ENCODE measurements around the gene FAM221B. TPM values are rescaled to one million over a fixed set of nuclear protein-coding genes. Genes with fewer than 3 reads are reported as not detected.

FAM221B gene
- total and polyA plus RNA-seq, 2 donors (not counting 1 experiment from before 2014, with no cell fraction given), result not detected

- no peak for TF ChIP-seq EZH2 (IDR thresholded peaks at IDR 0.05; ENCODE audit: borderline replicate concordance, insufficient read depth, low read depth, low read length, poor library complexity, severe bottlenecking)
- TF ChIP-seq, protein P1, sequence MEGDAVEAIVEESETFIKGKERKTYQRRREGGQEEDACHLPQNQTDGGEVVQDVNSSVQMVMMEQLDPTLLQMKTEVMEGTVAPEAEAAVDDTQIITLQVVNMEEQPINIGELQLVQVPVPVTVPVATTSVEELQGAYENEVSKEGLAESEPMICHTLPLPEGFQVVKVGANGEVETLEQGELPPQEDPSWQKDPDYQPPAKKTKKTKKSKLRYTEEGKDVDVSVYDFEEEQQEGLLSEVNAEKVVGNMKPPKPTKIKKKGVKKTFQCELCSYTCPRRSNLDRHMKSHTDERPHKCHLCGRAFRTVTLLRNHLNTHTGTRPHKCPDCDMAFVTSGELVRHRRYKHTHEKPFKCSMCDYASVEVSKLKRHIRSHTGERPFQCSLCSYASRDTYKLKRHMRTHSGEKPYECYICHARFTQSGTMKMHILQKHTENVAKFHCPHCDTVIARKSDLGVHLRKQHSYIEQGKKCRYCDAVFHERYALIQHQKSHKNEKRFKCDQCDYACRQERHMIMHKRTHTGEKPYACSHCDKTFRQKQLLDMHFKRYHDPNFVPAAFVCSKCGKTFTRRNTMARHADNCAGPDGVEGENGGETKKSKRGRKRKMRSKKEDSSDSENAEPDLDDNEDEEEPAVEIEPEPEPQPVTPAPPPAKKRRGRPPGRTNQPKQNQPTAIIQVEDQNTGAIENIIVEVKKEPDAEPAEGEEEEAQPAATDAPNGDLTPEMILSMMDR (IDR thresholded peaks at IDR 0.05), result no peak
These were observed 53.5 kb downstream of the FAM221B start for GRCh38 chr9:35774907-35775635.

DNA sequence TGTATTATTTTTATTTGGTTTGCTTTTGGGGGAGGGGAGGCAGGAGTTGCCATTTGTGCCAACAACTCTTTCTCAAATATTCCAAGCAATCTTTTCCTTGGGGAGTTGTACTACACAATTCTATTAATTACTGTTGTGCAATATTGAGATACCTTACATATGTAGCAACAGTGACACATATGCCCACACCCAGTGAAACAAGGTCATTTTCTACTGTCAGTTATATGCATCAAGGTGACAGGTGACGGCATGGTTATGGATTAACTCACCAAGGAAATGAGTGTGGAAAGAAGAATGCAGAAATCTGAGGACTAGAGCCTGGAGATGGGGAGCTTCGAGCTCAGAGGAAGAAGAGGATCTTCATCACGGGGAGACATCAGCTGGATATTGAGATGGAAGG is 56.6 kb downstream of the FAM221B start:
- Mint-ChIP-seq H3K27me3 (no peaks in the 10 kb centered on the region), H3K9me3 (ENCODE audit: insufficient read depth) (no peaks in the 10 kb centered on the region), H3K27ac (no peak overlapping the region), H3K4me3 (no peak overlapping the region), H3K4me1 (peaks cover 15% of the 10 kb centered on the region)
- Histone ChIP-seq H3K36me3 (replicated peaks in 1 of 2; ENCODE audit: control extremely low read depth in 1 of 2, control insufficient read depth in 1 of 2, extremely low read depth in 1 of 2, insufficient read depth in 2 of 2, low read length in 1 of 2) (peaks cover 2 to 17% of the 10 kb centered on the region in 2 experiments), H3K9ac (ENCODE audit: low read length) (no peak overlapping the region), H3K79me2 (ENCODE audit: control insufficient read depth, insufficient read depth, low read length) (peaks cover 53% of the 10 kb centered on the region), H2AFZ (ENCODE audit: insufficient read depth, low read depth, low read length, poor library complexity, severe bottlenecking) (no peak overlapping the region), H3K4me3 (ENCODE audit: control extremely low read depth in 1 of 5, extremely low read depth in 1 of 5, insufficient read depth in 1 of 5, low read depth in 2 of 5, low read length in 4 of 5) (no peak overlapping the region), H4K20me1 (ENCODE audit: control insufficient read depth, insufficient read depth, low read length, poor library complexity, severe bottlenecking) (peaks cover 44% of the 10 kb centered on the region), H3K4me1 (ENCODE audit: control insufficient read depth in 2 of 2, insufficient read depth in 2 of 2, low read length in 2 of 2) (peaks cover 6 to 15% of the 10 kb centered on the region in 2 donors), H3K27me3 (replicated peaks in 1 of 4; ENCODE audit: control extremely low read depth in 1 of 4, control insufficient read depth in 3 of 4, insufficient read depth in 4 of 4, low read length in 3 of 4) (no peaks in the 10 kb centered on the region), H3K4me2 (replicated peaks; ENCODE audit: low read depth, low read length, poor library complexity, severe bottlenecking) (no peak overlapping the region), H3K27ac (ENCODE audit: low read length in 2 of 2) (no peak overlapping the region), H3K9me3 (ENCODE audit: control extremely low read depth in 1 of 3, control insufficient read depth in 2 of 3, insufficient read depth in 1 of 3, low read length in 2 of 3) (no peaks in the 10 kb centered on the region)
- CTCF ChIA-PET, result interaction anchor here (1.3 to 3.8 kb wide), 3 partner anchors 16 to 42 kb away, joined by 4 to 22 read pairs (median 8); no protein-coding TSS in a partner anchor
- DNase-seq (no peak), ATAC-seq (ENCODE audit: low read depth) (no peak)
- intact Hi-C loops (cut with micrococcal nuclease), result no loop called here
- TF ChIP-seq, protein P1 (IDR thresholded peaks at IDR 0.05), result no peak
- no peak for TF ChIP-seq EZH2 (IDR thresholded peaks at IDR 0.05; ENCODE audit: borderline replicate concordance, insufficient read depth, low read depth, low read length, poor library complexity, severe bottlenecking)
- WGBS (ENCODE audit: insufficient coverage), result 100% methylated on average over 2 of the region's 3 CpGs
- POLR2A ChIA-PET, result no interaction called here

More at GRCh38 chr9:35774907-35775635, 53.5 kb downstream of the FAM221B start:
- Mint-ChIP-seq H3K27me3 (no peaks in the 10 kb centered on the region), H3K4me3 (peak overlapping the region; percentile 16), H3K27ac (peak overlapping the region; percentile 85), H3K4me1 (peaks cover 15% of the 10 kb centered on the region), H3K9me3 (ENCODE audit: insufficient read depth) (no peaks in the 10 kb centered on the region)
- H3K9me3 ChIP-seq (ENCODE audit: control extremely low read depth in 1 of 3, control insufficient read depth in 2 of 3, insufficient read depth in 1 of 3, low read length in 2 of 3), result no peaks in the 10 kb centered on the region
- H2AFZ ChIP-seq (ENCODE audit: insufficient read depth, low read depth, low read length, poor library complexity, severe bottlenecking), result no peak overlapping the region
- peaks cover 22% of the 10 kb centered on the region for H3K79me2 ChIP-seq (ENCODE audit: control insufficient read depth, insufficient read depth, low read length)
- ATAC-seq (ENCODE audit: low read depth) (no peak), DNase-seq (no peak)
- H3K4me1 ChIP-seq (ENCODE audit: control insufficient read depth in 2 of 2, insufficient read depth in 2 of 2, low read length in 2 of 2), result peaks cover 6 to 15% of the 10 kb centered on the region in 2 donors
- H3K36me3 ChIP-seq (replicated peaks in 1 of 2; ENCODE audit: control extremely low read depth in 1 of 2, control insufficient read depth in 1 of 2, extremely low read depth in 1 of 2, insufficient read depth in 2 of 2, low read length in 1 of 2), result peaks cover 0 to 8% of the 10 kb centered on the region in 2 experiments
- no peak overlapping the region for H3K9ac ChIP-seq (ENCODE audit: low read length)
- no peaks in the 10 kb centered on the region for H3K27me3 ChIP-seq (replicated peaks in 1 of 4; ENCODE audit: control extremely low read depth in 1 of 4, control insufficient read depth in 3 of 4, insufficient read depth in 4 of 4, low read length in 3 of 4)
- POLR2A ChIA-PET, result interaction anchor here (1.0 kb wide), 1 partner anchor 18 kb away, joined by 3 read pairs; no protein-coding TSS in a partner anchor
- 28% methylated on average over 2 of the region's 7 CpGs for WGBS (ENCODE audit: insufficient coverage)
- intact Hi-C loops (cut with micrococcal nuclease), result no loop called here
- H3K4me2 ChIP-seq (replicated peaks; ENCODE audit: low read depth, low read length, poor library complexity, severe bottlenecking), result no peak overlapping the region
- peaks cover 14% of the 10 kb centered on the region for H4K20me1 ChIP-seq (ENCODE audit: control insufficient read depth, insufficient read depth, low read length, poor library complexity, severe bottlenecking)
- no peak overlapping the region for H3K4me3 ChIP-seq (ENCODE audit: control extremely low read depth in 1 of 5, extremely low read depth in 1 of 5, insufficient read depth in 1 of 5, low read depth in 2 of 5, low read length in 4 of 5)
- H3K27ac ChIP-seq (ENCODE audit: low read length in 2 of 2), result peak overlapping the region in 1 of 2 donors; percentile 11
- CTCF ChIA-PET, result interaction anchor here (0.6 to 2.3 kb wide), 9 partner anchors 8 to 107 kb away, joined by 3 to 15 read pairs (median 4); no protein-coding TSS in a partner anchor

All from B cell (primary cell).